Spleen (tissue), 11 donors: ENCODE results near the gene CTAGE1. TPM values are rescaled to one million over a fixed set of nuclear protein-coding genes. Genes with fewer than 3 reads are reported as not detected.

ENCODE experiments used
- DNase-seq: peaks from one replicate; pipeline ENCODE4 v3.0.0-alpha.2; 2020
- H3K27ac ChIP-seq, 8 donors: fragments of 200-600 bp; sonication (generic) in 7 of 8; 1 replicate in 4 of 8; 2 replicates in 4 of 8; pipeline versions ENCODE4 v1.5.0 to v1.8.0; 2016 to 2021; ENCODE audit warnings: inconsistent platforms in 4 of 8, mild to moderate bottlenecking in 4 of 8, moderate library complexity in 1 of 8
- H3K27me3 ChIP-seq, 7 donors: fragments of 200-600 bp; sonication (generic) in 6 of 7; replicated peaks in 1 of 7; 1 replicate in 4 of 7; 2 replicates in 3 of 7; pipeline versions ENCODE4 v1.5.0 to v1.8.0; 2016 to 2021; ENCODE audit warnings: inconsistent platforms in 3 of 7, mild to moderate bottlenecking in 1 of 7
- H3K36me3 ChIP-seq, 6 donors: fragments of 200-600 bp; sonication (generic) in 5 of 6; 1 replicate in 4 of 6; 2 replicates in 2 of 6; pipeline versions ENCODE4 v1.5.0 to v1.8.0; 2016 to 2021; ENCODE audit warnings: inconsistent platforms in 2 of 6
- H3K4me1 ChIP-seq, 6 donors: fragments of 200-600 bp; sonication (generic) in 5 of 6; 1 replicate in 3 of 6; 2 replicates in 3 of 6; pipeline versions ENCODE4 v1.5.0 to v1.8.0; 2016 to 2021; ENCODE audit warnings: inconsistent platforms in 3 of 6
- H3K4me3 ChIP-seq, 8 donors: fragments of 200-600 bp; sonication (generic) in 7 of 8; 1 replicate in 4 of 8; 2 replicates in 4 of 8; pipeline versions ENCODE4 v1.5.0 to v1.8.0; 2016 to 2021; ENCODE audit warnings: inconsistent platforms in 4 of 8, mild to moderate bottlenecking in 4 of 8, moderate library complexity in 2 of 8
- H3K9me3 ChIP-seq, 8 donors: fragments of 200-600 bp; sonication (generic) in 7 of 8; 1 replicate in 4 of 8; 2 replicates in 4 of 8; pipeline versions ENCODE4 v1.5.0 to v1.8.0; 2016 to 2021; ENCODE audit warnings: inconsistent platforms in 4 of 8
- CTCF ChIP-seq, 11 experiments: fragments of 200-600 bp in 7 of 11; fragments of 450-650 bp in 4 of 11; sonication (generic) in 4 of 11; IDR thresholded peaks in 8 of 11; conservative IDR thresholded peaks in 3 of 11; 1 replicate in 7 of 11; 2 replicates in 4 of 11; pipeline versions ENCODE4 v1.4.0 to v1.8.0; 2016 to 2021; ENCODE audit warnings: antibody characterized with exemption in 11 of 11, inconsistent platforms in 4 of 11, mild to moderate bottlenecking in 1 of 11
- POLR2A ChIP-seq, 3 donors: fragments of 450-650 bp; IDR thresholded peaks; one replicate each; pipeline ENCODE4 v1.5.1; 2017; ENCODE audit warnings: antibody characterized with exemption in 3 of 3, mild to moderate bottlenecking in 1 of 3
- POLR2AphosphoS5 ChIP-seq, 3 donors: sonication (generic); formaldehyde crosslinking; IDR thresholded peaks; one replicate each; pipeline ENCODE4 v1.5.1; 2017; ENCODE audit warnings: antibody characterized with exemption in 3 of 3
- WGBS, 5 donors: extraction: QIAGEN DNeasy Blood & Tissue Kit in 3 of 5; methylation state at CpG; one replicate each; pipeline versions ENCODE4 v1.1.5 to v1.1.7; 2013 to 2018; 5-methylcytosine and 5-hydroxymethylcytosine counted together
- intact Hi-C: fragments of 100-400 bp; cut with DNase I; formaldehyde crosslinking; loops from one replicate; pipeline ENCODE4 v1.15.0; 2023; ENCODE audit warnings: low total_unique reads
- polyA plus RNA-seq, 3 donors: library from polyadenylated mRNA; stranded (reverse); fragments of 200-250 nt; gene quantifications; one replicate each; pipeline ENCODE4 v1.2.1, GENCODE V29; 2013
- total RNA-seq, 7 donors: library from RNA; depleted of rRNA in 3 of 7; stranded (reverse); fragments of >200 nt in 3 of 7; fragmentation: NEBNext Ultra II Directional in 4 of 7; extraction: Animal tissue kit (Norgen Biotek cat#: 25700) in 4 of 7; gene quantifications; one replicate each; pipeline versions ENCODE4 v1.1.0 to v1.2.1, GENCODE V29; 2016 to 2021
- donor health status: healthy with polysubstance abuse.
- donor health status: DM: no; HTN: no; CAD: no; lungs with moderate emphysema.
- donor health status: DM: no; HTN: no; CAD: no.
- donor health status: Bipolar disorder and iron deficiency.
- donor health status: healthy.
- donor health status: DM: no; HTN: no; CAD: no.
- donor health status: DM: yes; HTN: yes; CAD: no.

The CTAGE1 gene
- total and polyA plus RNA-seq, 10 donors, result not detected

- H3K4me1 ChIP-seq, result no peaks in the 10 kb centered on the region
- TF ChIP-seq POLR2AphosphoS5 (IDR thresholded peaks at IDR 0.05) (no peak), CTCF (IDR thresholded peaks at IDR 0.05 in 8 of 11, conservative IDR thresholded peaks at IDR 0.05 in 3 of 11) (no peak), POLR2A (IDR thresholded peaks at IDR 0.05) (no peak)
- no peak overlapping the region for H3K4me3 ChIP-seq
- no peak for DNase-seq
- intact Hi-C loops, result no loop called here
- no peaks in the 10 kb centered on the region for H3K9me3 ChIP-seq
- H3K27ac ChIP-seq, result no peak overlapping the region
- no peaks in the 10 kb centered on the region for H3K36me3 ChIP-seq
- H3K27me3 ChIP-seq, result no peaks in the 10 kb centered on the region
Observed at GRCh38 chr18:22439447-22439846, 21.7 kb upstream of the CTAGE1 start.

DNA sequence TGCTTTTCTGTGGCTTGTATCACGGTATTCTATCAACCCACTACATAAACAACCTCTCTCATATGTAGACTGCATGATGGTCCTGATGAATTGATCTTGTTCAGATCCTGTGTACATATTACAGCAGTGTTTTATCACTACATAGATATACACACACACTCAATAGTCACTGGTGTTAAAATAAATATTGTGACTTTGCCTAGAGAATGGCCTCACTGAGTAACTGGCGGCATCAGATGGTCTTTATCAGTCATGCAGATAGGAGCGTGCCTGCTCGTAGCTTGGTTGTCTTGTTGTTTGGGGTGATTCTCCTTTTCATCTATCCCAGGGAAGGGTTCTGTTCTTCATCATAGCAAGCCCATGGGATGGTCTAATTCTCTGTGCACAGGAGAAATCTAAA, 18.4 kb upstream of the CTAGE1 start:
- no peak for DNase-seq
- Histone ChIP-seq H3K4me1 (no peaks in the 10 kb centered on the region), H3K27me3 (no peaks in the 10 kb centered on the region), H3K27ac (no peak overlapping the region), H3K4me3 (no peak overlapping the region), H3K36me3 (no peaks in the 10 kb centered on the region), H3K9me3 (no peaks in the 10 kb centered on the region)
- WGBS, 5 donors, result 87 to 96% (median 94%) methylated on average over 4 of the region's 4 CpGs
- intact Hi-C loops, result no loop called here
- TF ChIP-seq POLR2A (IDR thresholded peaks at IDR 0.05), result no peak
- TF ChIP-seq POLR2AphosphoS5 (IDR thresholded peaks at IDR 0.05), result no peak
- TF ChIP-seq CTCF (IDR thresholded peaks at IDR 0.05 in 8 of 11, conservative IDR thresholded peaks at IDR 0.05 in 3 of 11), result no peak

- no peak overlapping the region for H3K27ac ChIP-seq
- no peak overlapping the region for H3K4me3 ChIP-seq
- H3K9me3 ChIP-seq, result no peaks in the 10 kb centered on the region
- 70 to 86% (median 81%) methylated on average over 5 of the region's 5 CpGs for WGBS, 5 donors
- no peak for DNase-seq
- H3K4me1 ChIP-seq, result no peaks in the 10 kb centered on the region
- H3K27me3 ChIP-seq, result no peaks in the 10 kb centered on the region
- H3K36me3 ChIP-seq, result no peaks in the 10 kb centered on the region
- intact Hi-C loops, result no loop called here
- TF ChIP-seq POLR2A (IDR thresholded peaks at IDR 0.05) (no peak), CTCF (IDR thresholded peaks at IDR 0.05 in 8 of 11, conservative IDR thresholded peaks at IDR 0.05 in 3 of 11) (no peak), POLR2AphosphoS5 (IDR thresholded peaks at IDR 0.05) (no peak)
Observed at GRCh38 chr18:22434973-22435608, 17.4 kb upstream of the CTAGE1 start.

- intact Hi-C loops, result no loop called here
- H3K36me3 ChIP-seq, result no peaks in the 10 kb centered on the region
- 82 to 88% (median 84%) methylated on average over 7 of the region's 7 CpGs for WGBS, 5 donors
- no peaks in the 10 kb centered on the region for H3K9me3 ChIP-seq
- DNase-seq, result no peak
- no peaks in the 10 kb centered on the region for H3K4me1 ChIP-seq
- H3K4me3 ChIP-seq, result no peak overlapping the region
- no peak overlapping the region for H3K27ac ChIP-seq
- TF ChIP-seq POLR2A (IDR thresholded peaks at IDR 0.05) (no peak), CTCF (IDR thresholded peaks at IDR 0.05 in 8 of 11, conservative IDR thresholded peaks at IDR 0.05 in 3 of 11) (no peak), POLR2AphosphoS5 (IDR thresholded peaks at IDR 0.05) (no peak)
- no peaks in the 10 kb centered on the region for H3K27me3 ChIP-seq
Observed at GRCh38 chr18:22433956-22434355, 16.2 kb upstream of the CTAGE1 start.
